ENCODE results near the gene QKI. TPM values are rescaled to one million over a fixed set of nuclear protein-coding genes. Genes with fewer than 3 reads are reported as not detected.

The QKI gene
- total RNA-seq, 1 donor from 2014 or later = 72.1 TPM

DNA sequence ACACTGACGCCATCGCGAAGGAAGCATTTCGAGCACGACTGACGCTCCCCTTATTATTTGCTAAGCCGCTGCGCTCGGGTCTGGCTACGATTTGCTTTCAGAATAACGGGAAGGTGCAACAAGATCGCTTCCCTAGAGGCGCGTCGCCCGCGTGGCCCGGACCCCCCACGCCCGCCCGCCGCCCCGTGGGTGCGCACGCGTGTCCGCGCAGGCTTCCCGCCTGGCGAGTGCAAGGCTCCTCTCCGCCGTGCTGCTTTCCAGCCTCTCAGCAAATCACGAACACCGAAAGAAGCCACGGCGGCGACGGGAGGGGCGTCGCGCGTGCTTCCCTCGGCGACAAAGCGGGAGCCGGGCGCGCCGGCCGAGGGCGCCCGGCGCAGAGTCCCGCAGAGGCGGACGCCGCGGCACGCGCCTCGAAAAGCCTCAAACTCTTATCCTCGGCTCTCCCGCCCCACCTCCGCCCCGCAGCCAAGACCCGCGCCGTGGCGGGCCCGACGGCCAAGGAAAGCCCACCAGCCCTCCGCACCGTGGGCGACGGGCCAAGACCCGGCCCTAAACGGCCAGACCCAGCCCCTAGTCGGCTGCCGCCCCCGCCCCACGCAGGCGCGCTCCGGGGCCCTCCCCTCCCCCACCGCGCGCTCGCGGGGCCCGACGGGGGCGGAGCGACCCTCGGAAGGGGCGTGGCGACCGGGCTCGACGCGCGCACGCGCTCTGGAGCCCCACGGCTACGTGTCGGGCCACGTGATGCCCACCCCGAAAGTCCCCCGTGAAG lies 987 bp upstream of the QKI start:
- intact Hi-C loops (cut with micrococcal nuclease) = loop anchor here (1.0 to 10.0 kb wide), 4 partner anchors 8 to 1211 kb away; partner anchors contain the start of genes PACRG and PRKN

DNA sequence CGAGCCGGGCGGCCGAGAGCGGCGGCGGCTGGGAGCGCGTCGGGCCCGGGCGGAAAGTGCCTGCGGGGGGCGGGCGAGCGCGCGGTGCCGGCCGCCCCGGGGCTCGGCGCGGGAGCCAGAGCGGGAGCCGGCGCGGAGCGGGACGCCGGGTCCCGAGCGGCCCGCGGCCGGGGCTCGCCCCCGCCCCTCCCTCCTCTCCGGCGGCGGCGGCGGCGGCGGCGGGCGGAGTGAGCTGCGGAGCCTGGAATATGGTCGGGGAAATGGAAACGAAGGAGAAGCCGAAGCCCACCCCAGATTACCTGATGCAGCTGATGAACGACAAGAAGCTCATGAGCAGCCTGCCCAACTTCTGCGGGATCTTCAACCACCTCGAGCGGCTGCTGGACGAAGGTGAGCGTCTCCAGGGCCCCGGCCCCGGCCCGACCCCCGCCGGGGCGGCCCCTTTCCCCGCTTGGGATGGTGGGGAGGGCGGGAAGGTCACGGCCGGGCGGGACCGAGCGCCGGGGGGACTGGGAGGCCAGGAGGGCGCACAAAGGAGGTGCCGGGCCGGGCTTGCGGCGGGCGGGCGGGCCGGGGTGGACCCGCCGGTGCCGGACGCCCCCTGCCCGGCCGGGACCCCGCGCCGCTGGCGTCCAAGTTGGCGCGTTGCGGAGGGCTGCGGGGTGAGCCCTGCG lies 565 bp downstream of the QKI start:
- intact Hi-C loops (cut with micrococcal nuclease) = loop anchor here (1.0 to 10.0 kb wide), 4 partner anchors 508 to 1210 kb away; partner anchors contain the start of genes PACRG and PRKN

DNA sequence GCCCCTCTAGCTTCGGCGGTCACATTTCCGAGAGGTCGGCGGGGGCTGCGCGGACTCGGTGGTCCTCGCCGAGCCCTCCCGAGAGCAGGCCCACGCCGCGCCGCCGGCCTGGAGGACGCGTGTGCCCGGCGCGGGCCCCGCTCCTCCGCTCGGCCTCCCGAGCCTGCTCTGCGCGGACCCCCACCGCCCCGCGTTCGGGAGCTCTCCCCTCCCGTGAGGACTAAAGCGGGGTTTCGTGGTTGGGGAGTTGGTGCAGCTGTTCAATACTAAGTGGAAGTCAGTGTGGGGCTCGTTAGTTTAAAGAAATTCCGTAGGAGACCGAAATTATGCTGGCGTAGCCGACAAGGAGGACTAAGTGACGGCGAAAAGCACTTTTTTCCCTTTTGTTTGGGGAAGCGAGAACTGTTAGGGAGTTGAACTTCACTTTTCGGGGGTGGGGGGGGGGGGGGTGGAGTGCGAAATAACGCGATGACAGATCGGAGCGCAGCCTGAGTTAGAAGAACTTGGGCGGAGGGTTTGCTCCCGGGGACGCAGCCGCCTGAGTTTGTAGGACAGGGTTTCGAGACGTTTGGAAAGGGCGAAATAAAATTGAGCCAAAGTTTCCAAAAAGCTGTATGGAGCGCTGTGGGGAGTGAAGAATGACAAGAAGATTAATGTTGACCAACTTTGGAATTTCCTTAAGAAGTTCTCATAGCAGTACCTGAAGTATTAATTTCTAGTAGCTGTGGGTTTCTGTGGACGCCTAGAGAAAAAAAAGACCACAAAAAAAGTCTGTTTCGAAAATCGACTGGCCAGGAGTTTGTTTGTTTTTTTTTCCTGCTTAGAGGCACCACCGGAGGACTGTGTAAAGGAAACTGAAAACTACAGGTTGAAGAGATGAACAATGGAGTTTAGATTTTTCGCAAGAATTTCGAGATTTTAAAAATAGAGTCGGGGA lies 1.4 kb downstream of the QKI start:
- intact Hi-C loops (cut with micrococcal nuclease) = loop anchor here (1.0 to 10.0 kb wide), 8 partner anchors 44 to 1511 kb away; no protein-coding TSS in a partner anchor

DNA sequence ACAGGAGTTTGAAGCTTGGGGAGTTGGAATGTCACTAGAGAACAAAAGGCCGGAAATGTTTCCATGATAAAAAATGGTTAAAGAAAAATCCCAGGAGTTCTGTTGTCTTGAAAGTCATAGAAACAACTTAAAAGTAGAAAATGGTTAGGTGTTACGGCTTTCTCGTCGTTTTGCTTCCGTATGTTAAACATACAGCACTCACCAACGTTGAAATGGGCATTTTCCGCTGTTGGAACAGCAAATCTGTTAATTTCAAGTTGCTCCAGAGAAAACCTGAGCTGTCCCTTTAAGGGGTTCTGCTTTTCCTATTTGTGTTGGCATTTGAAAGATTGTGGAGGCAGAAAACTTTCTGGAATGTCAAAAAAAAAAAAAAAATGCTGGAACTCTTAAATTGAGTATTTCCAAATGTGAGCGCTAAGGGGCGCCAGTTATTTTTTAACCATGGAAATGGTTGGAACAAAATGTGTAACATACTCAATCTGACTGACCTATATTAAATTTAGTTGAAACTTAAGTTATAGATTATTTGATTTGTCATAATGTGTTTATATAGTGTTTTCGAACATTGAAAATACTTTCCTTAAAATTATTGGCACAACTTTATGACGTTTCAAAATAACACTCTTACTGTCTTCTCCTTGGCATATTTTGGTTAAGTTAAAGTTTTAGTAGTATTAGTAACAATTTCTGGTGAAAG lies 2.2 kb downstream of the QKI start:
- intact Hi-C loops (cut with micrococcal nuclease) = loop anchor here (1.0 to 10.0 kb wide), 8 partner anchors 44 to 1510 kb away; no protein-coding TSS in a partner anchor

DNA sequence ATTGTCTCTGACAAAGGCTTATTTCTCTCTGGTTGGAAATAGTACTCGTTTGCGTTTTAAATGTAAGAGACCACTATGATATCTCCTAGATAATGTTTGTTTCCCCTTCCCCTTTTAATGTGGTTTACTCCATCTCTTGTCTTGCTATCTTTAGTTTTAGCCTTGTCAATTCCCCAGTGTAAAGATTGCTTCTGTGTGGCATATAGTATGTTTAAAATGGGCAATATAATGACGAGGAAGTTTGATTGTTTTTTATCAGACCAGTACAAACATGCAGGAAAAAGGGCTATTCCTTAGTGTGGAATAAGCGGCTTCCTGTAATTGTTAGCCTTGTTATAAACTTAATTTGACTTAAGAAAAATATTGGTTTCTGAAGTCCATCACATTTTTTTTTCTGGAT lies 3.1 kb downstream of the QKI start:
- intact Hi-C loops (cut with micrococcal nuclease) = loop anchor here (2.0 to 10.0 kb wide), 5 partner anchors 333 to 1509 kb away; no protein-coding TSS in a partner anchor

DNA sequence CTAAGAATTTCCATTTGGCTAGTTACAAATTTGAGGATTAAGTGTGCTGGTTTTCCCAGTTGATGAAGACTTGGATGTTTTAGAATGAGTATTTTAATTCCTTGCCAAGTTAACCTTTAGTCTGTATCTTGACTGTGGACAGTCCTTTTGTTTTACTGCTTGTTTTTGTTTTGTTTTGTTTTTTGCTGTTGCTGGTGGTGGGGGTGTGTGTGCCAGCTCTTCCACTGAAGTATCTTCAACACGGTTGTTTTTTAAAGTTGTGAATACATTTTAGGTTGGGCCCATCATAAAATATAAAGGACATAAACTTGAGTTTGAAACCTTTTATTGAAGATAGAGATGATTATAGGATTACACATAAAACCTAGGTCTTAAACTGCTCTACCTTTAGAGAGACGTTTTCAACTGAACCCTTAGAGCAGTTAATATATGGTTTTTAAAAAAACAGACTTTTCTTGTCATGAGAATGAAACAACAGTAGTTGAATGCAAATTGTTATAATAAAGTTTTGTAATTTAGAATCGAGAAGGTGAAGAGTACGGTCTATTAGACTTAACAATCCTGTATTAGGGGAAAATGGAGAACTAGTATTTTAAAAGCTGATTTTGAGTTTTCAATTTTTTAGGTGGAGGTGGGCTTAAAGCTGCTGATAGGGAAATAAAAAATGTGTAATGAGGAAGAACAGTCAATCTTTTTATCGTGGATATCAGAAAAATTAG lies 4.0 kb downstream of the QKI start:
- intact Hi-C loops (cut with micrococcal nuclease) = loop anchor here (5.0 to 10.0 kb wide), 3 partner anchors 511 to 1206 kb away; no protein-coding TSS in a partner anchor

DNA sequence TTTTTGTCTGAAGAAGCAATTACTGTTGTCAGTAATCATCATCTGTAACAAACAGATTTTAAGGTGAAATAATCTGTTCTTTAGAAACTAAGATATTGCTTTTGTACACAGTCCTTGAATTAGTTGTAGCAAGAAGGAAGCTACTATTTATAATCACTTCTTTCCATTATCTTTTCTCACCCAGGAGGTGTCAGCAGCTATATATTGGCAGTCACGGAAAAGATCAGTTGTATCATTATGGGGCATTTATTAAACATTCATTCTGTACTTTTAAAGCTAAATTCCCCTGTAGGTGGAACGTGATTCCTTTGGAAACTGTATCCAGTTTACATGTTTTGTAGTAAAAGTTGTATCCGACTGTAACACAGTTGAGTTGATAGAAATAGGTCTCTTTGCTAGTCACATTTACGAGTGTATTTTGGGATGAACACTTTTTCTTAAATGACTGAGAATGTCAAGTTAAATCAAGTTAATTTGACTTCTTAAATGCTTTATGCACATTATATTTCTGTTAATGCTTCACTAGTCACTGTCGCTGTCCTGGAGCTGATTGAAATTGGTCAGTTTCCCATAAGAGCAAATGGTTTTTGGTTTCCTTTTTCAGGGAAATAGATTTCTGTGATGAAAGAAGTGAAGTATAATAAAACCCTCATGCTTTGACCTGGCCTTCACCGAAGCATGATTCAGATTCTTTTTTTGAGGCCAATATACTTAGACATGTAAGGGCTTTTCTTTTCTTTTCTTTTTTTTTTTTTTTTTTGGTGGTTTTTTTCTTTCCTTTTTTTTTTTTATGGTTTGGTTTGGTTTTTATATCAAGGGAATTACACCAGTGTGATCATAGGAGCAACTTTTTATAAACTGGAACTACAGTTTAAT lies 5.1 kb downstream of the QKI start:
- intact Hi-C loops (cut with micrococcal nuclease) = loop anchor here (5.0 to 10.0 kb wide), 3 partner anchors 512 to 1205 kb away; no protein-coding TSS in a partner anchor

DNA sequence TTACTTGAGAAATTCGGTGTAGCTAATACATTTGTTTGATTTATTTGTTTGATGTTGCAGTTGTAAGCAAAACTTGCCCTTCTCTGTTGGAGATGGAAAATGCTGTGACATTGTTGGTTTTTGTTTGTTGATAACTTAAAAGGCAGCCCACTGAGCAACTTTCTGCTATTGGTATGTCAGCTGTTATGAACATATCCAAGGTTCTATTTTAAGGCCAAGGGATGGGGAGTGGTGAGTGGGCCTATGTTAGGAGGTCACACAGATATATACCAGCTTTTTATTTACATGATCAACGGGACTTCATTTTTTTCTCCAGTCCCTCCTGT lies 5.7 kb downstream of the QKI start:
- intact Hi-C loops (cut with micrococcal nuclease) = no loop called here

DNA sequence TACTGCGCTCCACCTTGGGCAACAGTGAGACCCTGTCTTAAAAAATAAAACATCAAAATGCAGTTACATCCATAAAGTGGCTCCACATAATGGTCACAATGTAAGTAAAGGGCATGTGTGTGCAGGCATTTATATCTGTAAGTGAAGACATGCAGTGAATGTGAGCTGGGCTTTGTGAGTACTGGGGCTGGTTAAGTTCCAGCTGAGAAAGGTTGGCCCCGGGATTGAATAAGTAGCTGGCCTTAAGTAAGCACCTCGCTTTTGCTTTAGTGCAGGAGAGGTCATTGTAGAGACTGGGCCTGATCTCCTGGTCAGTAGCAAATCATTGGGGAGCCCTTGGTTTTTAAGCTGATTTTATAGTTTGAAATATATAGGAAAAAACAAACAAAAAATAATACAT lies 8.0 kb downstream of the QKI start:
- intact Hi-C loops (cut with micrococcal nuclease) = no loop called here

DNA sequence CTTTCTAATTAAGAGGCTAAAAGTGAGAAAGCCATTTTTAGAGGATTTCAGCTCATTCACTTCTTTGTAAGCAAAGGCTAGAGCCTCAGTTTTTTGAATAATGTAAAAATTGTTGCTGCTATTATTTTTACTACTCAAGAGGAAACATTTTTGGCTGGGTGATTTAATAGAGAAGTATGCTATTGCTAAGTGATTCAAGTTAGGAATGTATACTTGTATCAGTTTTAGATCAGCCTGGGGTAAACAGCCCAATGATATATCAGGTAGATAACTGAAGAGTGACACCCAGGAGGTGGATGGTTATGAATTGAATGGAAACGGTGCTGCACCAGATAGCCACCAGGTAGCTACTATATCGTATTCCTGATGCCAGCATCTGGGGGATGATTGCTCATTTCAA lies 9.2 kb downstream of the QKI start:
- intact Hi-C loops (cut with micrococcal nuclease) = no loop called here

DNA sequence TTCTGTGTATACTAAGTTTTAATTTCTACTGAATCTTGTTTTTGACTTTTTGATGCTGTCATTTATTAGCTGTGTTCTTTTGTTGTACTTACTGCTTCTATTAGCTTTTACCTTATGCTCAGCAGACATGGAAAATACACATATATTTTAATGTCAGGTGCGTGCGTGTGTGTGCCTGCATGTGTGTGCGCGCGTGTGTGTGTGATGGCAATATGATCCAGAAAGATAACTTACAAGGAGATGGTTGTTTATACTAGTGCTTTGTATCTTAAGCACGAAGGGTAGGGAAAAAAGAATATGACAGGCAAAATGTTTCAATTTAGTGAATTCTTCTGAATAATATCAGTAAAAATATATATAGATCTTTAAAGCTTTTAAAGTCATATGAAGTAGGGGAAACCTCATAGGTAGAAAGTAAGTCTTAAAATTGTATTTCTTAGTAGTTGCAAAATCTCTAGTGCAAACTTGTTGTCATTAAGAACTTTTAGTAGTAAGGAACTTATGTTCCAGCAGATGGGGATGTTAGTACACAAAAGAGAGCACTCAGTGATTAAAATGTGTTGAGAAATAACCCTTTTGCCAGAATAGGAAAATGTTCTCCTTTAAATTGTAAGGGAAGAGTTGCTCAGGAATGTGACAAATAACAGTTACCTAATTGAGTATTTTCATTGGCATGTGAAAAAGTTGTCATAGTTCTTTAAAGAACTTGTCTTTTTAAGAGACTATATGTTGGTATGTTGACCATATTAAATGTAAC lies 13.2 kb downstream of the QKI start:
- intact Hi-C loops (cut with micrococcal nuclease) = loop anchor here (1.0 kb wide), 2 partner anchors 127 to 529 kb away; no protein-coding TSS in a partner anchor

DNA sequence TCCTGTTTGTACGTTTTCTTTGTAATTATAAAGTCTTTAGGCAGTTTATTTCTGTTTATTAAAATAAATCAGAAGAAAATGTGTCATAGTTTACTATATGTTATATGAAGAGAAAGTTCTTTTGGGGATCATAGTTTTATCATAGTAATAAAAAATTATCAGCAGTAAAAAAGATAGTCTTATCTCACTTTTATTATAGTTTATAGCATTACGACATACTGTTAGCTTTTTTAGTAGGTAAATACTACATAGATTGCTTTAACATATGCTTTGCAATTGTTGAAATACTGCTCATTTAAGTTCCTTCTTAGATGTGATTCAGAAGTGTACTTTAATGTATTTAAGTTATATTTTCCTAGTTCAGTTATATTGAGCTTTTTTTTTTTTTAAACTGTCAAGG lies 13.9 kb downstream of the QKI start:
- intact Hi-C loops (cut with micrococcal nuclease) = loop anchor here (1.0 kb wide), 1 partner anchor 528 kb away; no protein-coding TSS in a partner anchor

DNA sequence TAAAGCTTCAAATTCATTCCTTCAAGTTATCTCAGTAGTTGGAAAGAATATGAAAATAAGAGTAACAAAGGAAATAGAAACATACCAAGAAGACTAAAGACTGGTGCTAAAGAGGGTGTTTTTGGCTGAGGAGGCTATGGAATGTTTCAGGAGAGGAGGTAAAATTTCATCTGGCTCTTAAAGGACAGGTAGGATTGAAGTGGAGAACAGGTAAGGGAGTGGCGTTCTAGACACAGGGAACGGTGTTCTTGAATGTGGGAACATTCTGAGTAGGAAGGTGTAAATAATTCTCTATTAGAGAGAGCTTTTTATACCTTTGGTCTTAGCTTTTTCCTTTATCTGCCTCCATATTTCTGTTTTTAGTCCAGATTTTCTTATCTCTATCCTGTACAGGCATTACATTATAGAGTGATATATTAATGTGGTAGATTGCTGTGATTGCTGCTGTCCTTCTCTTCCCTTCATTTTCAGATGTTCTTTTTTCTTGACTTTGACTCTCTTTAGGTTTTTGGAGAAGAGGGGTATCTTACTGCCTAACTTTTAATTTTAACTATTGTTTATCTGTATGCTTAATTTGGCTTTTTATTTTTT lies 15.4 kb downstream of the QKI start:
- intact Hi-C loops (cut with micrococcal nuclease) = no loop called here

DNA sequence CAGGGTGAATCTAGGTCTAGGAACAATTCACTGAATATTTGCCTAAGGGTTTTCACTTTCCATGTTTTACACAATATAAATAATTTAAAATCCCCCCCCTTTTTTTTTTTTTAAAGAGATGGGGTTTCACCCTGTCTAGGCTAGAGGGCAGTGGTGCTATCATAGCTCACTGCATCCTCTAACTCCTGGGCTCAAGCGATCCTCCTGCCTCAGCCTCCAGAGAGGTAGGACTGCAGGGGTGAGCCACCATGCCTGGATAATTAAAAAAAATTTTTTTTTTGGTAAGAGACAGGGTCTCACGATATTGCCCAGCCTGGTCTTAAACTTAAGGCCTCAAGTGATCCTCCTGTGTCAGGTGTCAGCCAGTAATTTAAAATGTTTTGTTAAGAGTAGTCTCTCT lies 17.8 kb downstream of the QKI start:
- intact Hi-C loops (cut with micrococcal nuclease) = loop anchor here (2.0 kb wide), 1 partner anchor 27 kb away; no protein-coding TSS in a partner anchor

DNA sequence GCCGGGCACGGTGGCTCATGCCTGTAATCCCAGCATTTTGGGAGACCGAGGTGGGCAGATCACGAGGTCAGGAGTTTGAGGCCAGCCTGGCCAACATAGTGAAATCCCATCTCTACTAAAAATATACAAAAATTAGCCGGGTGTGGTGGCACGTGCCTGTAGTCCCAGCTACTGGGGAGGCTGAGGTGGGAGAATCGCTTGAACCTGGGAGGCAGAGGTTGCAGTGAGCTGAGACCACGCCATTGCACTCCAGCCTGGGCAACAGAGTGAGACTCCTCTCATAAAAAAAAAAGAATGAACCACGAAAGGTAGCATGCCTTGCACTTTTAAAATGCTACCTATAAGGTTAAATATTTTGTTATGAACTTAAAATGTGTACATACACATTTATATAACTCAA lies 19.0 kb downstream of the QKI start:
- intact Hi-C loops (cut with micrococcal nuclease) = loop anchor here (2.0 kb wide), 1 partner anchor 25 kb away; no protein-coding TSS in a partner anchor

DNA sequence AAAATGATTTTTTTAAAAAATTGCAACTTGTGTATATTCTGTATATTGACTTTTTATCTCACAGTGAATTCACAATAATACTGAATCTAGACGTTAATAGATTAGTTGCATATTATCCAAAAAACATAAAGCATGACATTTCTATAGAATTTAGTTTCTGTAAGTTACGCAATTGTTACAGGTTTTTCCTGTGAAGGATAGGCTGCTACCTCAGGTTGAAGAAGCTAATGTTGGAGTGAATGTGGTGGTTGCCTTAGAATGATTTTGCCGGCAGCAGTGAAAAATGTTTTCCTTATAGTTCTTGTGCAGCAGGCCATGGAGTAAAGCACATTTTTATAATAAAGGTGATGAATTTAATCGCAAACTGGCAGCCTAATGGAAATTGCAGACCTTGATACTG lies 20.5 kb downstream of the QKI start:
- intact Hi-C loops (cut with micrococcal nuclease) = no loop called here

DNA sequence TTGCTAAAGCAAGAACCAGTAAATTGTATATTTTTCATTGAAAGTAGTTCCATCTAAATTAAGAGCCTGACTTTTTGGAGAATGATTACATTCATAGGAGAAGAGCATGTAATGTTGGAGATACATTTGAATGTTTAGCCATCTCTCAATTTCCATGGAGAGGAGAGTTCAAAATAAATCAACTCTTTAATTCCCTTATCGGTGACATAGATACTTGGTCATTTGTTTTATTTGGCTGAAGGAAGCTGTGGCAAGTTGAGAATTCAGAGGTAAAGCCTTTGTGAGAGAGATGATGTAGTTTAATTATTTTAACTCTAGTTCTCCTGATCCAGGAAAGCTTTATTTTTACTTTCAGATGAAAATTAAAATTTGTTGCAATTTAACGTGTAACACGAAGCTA lies 22.3 kb downstream of the QKI start:
- intact Hi-C loops (cut with micrococcal nuclease) = no loop called here

DNA sequence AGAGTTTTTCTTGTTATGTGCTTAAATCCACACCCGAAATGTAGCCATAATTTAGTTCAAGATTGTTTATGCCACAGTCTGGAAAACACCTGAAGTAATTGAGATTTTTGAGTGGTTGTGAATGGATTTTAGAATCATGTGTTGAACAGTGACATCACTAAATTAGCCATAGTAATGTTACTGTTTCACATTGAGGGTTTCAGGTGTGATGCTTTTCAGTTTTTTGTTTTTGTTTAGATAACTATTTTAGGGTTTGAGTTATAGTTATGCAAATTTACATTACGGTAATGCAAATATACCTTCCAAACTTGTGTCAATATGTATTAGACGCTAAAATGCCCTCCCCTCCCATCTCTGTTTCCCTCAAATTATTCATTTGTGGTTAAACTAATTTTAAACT lies 22.9 kb downstream of the QKI start:
- intact Hi-C loops (cut with micrococcal nuclease) = no loop called here
